ENCODE results near the gene HERC3. TPM values are rescaled to one million over a fixed set of nuclear protein-coding genes. Genes with fewer than 3 reads are reported as not detected.

HERC3 gene
- total and polyA plus RNA-seq, 2 of the 13 experiments (the other 11 are each of a cell fraction or from before 2014, with no cell fraction given), result 3.8 to 6.2 TPM

GRCh38 chr4:88729146-88729760 lies 137.0 kb downstream of the HERC3 start (continued):
- TF ChIP-seq TRAFD1 (CRISPR knock-in tag; IDR thresholded peaks at IDR 0.05; ENCODE audit: borderline replicate concordance), result no peak

GRCh38 chr4:88730811-88731210 lies 138.5 kb downstream of the HERC3 start:
- Histone ChIP-seq H3K79me2 (ENCODE audit: insufficient read depth, low read length) (no peaks in the 10 kb centered on the region), H3K27me3 (ENCODE audit: control insufficient read depth in 1 of 2, insufficient read depth in 2 of 2, low read length in 2 of 2) (no peaks in the 10 kb centered on the region), H2AFZ (ENCODE audit: low read length) (no peak overlapping the region), H3K9ac (ENCODE audit: insufficient read depth, low read depth, low read length) (no peak overlapping the region), H3K4me3 (replicated peaks in 1 of 3; ENCODE audit: insufficient read depth in 1 of 3, low read depth in 2 of 3, low read length in 3 of 3) (no peak overlapping the region), H3K4me2 (ENCODE audit: low read depth, low read length) (no peak overlapping the region), H3K4me1 (ENCODE audit: insufficient read depth, low read length) (no peaks in the 10 kb centered on the region), H3K9me3 (ENCODE audit: low read length) (no peaks in the 10 kb centered on the region), H3K36me3 (replicated peaks in 1 of 2; ENCODE audit: control insufficient read depth in 1 of 2, insufficient read depth in 2 of 2, low read length in 2 of 2) (peaks cover 17 to 45% of the 10 kb centered on the region in 2 experiments), H4K20me1 (ENCODE audit: insufficient read depth, low read length) (no peaks in the 10 kb centered on the region), H3K27ac (ENCODE audit: extremely low read length, insufficient read depth, low read length) (no peak overlapping the region)
- TF ChIP-seq ZNF724P (CRISPR knock-in tag; IDR thresholded peaks at IDR 0.05; ENCODE audit: borderline replicate concordance) (no peak), MIER3 (CRISPR knock-in tag; IDR thresholded peaks at IDR 0.05; ENCODE audit: borderline replicate concordance) (no peak), USF2 (IDR thresholded peaks at IDR 0.05; ENCODE audit: low read depth, low read length) (no peak), USF2 (CRISPR knock-in tag; IDR thresholded peaks at IDR 0.05; ENCODE audit: borderline replicate concordance) (no peak)
- ChIA-PET POLR2A (no interaction called here), CTCF (ENCODE audit: low intra/inter-chr PET ratio, low total read pairs) (no interaction called here)
- DNase-seq (ENCODE audit: low spot score), result no peak
- 92% methylated on average over 5 of the region's 5 CpGs for WGBS (ENCODE audit: low lambda C conversion rate)
- in situ Hi-C loops (cut with HindIII; ENCODE audit: extremely low pct_ligation_motif_present, low pct_unique_long_range_greater_than_20kb), result no loop called here
- no TSS peak for BruUV-seq (replicated peaks)
- no peak for ATAC-seq
- intact Hi-C loops (cut with micrococcal nuclease; ENCODE audit: unreplicated experiment), result no loop called here
- no peak for FAIRE-seq
